Dermis blood vessel endothelial cell (primary cell): Measurements from ENCODE around the gene LRRC47. TPM values are rescaled to one million over a fixed set of nuclear protein-coding genes. Genes with fewer than 3 reads are reported as not detected.
"Not testable (repeated sequence)": the region's sequence is repeated elsewhere in the genome, so short reads cannot be mapped to it uniquely, and the experiment has no call there.

Source experiments
- DNase-seq: peaks from one replicate; pipeline ENCODE4 v3.0.0; 2010
- total RNA-seq: library from RNA; depleted of rRNA; stranded (reverse); fragments of >200 nt; gene quantifications from 2 replicates; pipeline ENCODE4 v1.2.3, GENCODE V29; 2014

The LRRC47 gene
- total RNA-seq, 1 donor from 2014 or later: 50.9 TPM

DNA sequence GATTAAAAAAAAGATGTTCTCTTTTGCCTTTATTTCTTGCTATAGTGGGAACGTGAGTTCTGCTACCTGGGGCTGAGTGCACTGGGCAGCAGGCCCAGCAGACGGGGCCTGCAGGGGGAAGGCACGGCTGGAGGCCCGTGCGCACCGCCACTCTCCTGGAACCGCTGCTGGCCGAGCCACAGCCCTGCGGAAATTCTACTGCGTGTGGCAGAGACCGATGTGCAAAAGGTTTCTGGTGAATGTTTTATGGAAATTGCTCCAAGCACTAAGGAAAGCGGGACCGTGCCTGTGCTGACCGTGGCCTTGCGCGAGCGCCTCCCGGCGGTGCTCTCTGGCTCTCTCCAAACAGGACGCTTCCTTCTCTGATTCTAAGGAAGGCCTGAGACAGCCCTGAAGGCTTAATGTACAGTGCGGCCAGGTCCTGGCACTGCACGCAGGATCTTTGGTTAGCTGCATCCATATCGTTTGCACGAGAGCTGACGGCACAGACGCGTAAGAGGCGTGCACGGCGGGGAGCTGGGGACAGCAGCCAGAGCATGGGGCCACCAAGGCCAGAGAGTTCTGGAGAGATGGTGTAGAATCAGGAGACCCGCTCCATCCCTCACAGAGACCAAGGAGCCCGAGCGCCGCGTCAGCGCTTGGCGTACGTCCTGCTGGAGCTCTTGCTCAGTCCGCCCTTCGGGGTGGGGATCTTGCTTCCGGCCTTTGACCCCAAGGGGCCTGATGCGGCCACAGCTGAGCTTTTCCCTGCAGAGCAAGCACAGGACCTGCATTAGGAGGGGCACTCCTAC lies 18.7 kb upstream of the LRRC47 start:
- no peak for DNase-seq

- no peak for DNase-seq
Observed at GRCh38 chr1:3814065-3814464, 17.8 kb upstream of the LRRC47 start.

DNA sequence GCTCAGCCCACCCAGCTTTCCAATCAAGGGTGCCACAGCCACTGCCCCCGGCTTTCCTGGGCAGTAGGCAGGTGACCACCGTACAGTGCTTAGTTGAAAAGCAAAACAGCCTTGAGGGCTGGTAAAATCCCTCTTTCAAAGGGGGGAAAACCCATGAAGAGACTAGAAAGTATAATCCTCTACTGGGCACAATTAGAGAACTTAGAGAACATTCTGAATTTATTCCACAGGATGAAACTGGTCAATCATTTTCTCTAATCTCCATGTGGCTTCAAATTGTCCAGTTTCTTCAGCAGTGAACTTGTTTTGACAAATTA lies 15.3 kb upstream of the LRRC47 start:
- no peak for DNase-seq

DNA sequence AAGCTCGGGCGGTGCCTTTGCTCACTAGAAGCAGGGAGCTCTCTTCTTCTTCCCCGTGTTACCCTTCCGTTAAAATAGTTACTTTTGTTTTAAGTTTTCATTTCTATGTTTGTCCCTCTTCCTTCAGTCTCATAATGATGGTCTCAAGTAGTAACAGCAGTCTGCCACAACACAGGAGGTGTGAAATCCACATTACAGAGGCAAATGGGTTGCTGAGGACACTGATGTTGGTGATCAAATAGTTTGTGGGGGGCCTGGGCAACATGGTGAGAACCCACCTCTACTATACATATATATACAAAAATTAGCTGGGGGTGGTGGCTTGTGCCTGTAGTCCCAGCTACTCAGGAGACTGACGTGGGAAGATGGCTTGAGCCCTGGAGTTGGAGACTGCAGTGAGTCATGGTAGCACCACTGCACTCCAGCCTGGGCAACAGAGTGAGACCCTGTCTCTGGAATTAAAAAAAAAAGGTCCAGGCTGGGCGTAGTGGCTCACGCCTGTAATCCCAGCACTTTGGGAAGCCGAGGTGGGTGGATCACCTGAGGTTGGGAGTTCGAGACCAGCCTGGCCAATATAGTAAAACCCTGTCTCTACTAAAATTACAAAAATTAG lies 14.0 kb upstream of the LRRC47 start:
- not testable (repeated sequence) for DNase-seq

DNA sequence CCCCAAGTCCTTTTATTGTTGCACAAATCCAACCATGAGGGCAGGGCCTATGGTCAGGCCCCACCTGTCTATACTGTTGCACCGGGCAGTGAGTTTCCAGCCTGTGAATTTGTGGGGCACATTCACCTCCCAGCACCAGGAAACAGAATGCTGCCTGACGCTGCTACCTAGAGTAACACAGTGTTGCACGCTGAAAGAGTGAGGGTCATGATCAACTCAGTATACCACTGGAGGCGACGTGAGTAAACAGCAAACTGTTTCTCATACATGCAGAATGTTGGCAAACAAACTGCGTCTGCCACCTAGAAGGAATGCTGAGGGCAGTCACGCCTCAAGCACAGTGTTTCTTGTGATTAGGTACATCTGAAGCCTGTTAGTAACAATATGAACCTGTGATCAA lies 13.4 kb upstream of the LRRC47 start:
- no peak for DNase-seq

- DNase-seq: no peak
Observed at GRCh38 chr1:3807769-3808168, 11.5 kb upstream of the LRRC47 start.

DNA sequence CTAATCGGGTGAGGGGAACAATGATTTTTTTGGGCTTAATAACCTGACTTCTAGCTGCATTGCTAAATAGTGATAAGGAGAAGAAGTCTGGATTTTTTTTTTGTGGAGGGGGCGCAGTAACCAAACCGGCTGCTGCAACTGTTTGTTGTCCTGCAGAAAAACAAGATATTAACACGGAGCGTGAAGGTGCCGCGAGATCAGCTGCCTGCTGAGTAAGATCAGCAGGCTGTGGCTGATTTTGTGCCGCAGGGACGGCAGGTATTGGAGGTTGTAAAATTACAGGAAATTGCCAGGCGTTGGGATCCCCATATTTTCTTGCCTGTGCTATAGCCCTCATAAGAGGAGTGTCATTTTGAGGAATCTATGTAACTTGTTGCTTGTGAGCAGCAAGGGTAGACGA lies 8.7 kb upstream of the LRRC47 start:
- no peak for DNase-seq

GRCh38 chr1:3804627-3804944 lies 8.3 kb upstream of the LRRC47 start:
- not testable (repeated sequence) for DNase-seq

DNA sequence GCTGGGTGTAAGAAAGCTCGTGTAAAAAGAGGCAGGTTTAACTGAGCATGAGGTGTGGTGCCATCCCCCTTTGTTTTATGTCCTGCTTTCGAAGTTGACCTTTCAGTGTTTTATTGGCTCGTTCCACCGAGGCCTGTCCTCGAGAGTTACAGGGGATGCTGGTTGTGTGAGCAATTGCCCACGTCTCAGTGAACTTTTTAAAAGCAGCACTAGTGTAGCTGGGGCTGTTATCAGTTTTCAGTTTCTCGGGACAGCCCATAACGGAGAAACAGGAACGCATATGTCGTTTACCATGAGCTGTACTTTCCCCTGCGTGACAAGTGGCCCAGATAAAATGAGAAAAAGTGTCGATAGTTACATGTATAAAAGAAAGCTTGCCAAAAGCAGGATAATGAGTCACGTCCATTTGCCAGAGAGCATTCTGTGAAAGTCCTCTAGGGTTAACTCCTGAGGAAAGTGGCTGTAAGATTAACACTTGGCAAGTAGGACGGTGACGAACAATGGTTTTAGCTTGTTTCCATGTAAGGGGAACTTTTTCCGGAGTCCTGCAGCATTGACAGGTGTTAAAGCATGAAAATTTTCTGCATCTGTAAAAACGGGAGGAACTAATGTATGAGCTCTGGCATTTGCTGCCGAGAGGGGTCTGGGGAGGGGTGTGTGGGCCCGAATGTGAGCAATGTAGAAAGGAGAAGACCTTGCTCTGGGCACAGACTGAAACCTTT lies 7.8 kb upstream of the LRRC47 start:
- peak; percentile 49 for DNase-seq

DNA sequence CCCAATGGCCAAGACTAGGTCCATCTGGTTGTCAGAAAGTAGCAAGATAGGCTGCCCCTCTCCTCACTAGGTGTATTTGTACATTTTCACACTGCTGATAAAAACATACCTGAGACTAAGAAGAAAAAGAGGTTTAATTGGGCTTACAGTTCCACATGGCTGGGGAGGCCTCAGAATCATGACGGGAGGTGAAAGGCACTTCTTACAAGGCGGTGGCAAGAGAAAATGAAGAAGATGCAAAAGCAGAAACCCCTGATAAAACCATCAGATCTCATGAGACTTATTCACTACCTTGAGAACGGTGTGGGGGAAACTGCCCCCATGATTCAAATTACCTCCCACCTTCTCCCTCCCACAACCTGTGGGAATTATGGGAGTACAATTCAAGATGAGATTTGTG lies 4.5 kb upstream of the LRRC47 start:
- not testable (repeated sequence) for DNase-seq

DNA sequence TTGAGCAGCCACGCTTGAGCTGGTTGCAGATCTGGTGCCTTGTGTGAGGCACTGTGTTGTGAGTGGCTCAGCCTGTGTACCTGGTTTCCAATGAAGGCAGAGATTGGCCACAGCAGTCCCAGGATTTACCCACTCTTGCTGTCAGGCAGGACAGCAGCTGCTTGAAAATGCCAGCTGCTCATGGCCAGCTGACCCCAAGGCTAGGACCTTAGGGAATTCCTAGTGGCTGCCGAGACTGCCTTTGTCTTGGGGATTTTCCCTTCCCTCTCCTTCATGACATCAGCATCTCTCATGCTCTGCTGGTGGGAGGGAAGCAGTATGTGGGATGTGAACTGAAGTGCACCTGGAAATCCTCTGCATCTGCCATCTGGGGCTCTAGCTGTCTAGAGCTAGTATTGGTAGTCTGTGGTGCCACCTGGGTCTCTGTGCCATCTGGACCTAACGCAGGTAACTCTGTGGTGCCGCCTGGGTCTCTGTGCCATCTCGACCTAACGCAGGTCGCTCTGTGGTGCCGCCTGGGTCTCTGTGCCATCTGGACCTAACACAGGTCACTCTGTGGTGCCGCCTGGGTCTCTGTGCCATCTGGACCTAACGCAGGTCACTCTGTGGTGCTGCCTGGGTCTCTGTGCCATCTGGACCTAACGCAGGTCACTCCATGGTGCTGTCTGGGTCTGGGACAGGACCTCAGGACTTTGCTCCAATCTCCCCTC lies 3.8 kb upstream of the LRRC47 start:
- no peak for DNase-seq

DNA sequence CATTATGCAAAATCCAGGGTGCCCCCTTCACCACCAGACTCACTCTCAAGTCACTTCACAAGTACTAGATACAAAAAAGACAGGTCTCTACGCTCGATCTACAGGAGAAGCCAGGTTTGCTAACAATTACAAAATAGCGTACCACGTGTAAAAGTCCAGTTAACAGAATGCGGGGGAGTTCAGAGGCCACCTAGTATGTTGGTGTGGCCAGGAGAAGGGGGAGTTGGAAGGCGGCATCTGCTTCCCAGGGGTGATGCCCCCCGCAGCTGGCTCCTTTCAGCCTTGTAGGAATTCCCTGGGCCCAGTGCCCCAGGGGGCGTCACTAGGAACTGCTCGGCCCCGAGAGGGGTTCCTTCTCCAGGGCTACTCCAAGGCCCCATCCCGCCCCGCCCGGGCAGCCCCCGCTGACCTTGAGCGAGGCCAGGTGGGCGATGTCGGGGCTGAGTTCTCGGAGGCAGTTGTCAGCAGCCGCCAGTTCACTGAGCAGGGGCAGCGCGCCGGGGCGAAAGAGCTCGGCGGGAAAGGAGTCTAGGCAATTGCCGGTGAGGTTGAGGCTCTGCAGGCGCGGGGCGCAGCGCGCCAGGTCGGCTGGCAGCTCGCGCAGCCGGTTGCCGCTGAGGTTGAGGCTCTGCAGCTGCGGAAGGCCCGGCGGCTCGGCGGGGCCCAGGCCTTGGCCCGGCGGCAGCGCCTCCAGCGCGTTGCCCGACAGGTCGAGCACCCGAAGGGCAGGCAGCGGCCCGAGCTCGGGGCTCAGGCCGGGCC lies 664 bp downstream of the LRRC47 start:
- no peak for DNase-seq

DNA sequence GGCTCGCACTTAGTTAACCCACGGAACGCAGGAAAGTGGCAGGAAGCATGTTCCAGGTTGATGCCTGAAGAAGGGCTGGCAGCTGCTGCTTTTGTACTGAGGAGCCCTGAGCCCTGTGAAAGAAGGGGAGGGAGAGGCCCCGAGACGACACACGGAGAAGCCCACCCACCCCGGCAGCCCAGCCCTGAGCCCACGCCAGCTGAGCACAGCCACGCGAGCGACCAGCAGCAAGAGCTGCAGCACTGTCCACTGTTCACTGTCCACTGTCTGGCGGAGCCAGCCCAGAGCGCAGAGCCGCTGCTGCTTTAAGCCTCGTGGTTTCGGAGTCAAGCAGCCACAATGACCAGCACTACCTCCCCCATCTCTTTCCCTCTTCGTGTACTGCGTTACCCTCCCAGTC lies 5.3 kb downstream of the LRRC47 start:
- no peak for DNase-seq

GRCh38 chr1:3790500-3790923 lies 5.8 kb downstream of the LRRC47 start:
- no peak for DNase-seq

DNA sequence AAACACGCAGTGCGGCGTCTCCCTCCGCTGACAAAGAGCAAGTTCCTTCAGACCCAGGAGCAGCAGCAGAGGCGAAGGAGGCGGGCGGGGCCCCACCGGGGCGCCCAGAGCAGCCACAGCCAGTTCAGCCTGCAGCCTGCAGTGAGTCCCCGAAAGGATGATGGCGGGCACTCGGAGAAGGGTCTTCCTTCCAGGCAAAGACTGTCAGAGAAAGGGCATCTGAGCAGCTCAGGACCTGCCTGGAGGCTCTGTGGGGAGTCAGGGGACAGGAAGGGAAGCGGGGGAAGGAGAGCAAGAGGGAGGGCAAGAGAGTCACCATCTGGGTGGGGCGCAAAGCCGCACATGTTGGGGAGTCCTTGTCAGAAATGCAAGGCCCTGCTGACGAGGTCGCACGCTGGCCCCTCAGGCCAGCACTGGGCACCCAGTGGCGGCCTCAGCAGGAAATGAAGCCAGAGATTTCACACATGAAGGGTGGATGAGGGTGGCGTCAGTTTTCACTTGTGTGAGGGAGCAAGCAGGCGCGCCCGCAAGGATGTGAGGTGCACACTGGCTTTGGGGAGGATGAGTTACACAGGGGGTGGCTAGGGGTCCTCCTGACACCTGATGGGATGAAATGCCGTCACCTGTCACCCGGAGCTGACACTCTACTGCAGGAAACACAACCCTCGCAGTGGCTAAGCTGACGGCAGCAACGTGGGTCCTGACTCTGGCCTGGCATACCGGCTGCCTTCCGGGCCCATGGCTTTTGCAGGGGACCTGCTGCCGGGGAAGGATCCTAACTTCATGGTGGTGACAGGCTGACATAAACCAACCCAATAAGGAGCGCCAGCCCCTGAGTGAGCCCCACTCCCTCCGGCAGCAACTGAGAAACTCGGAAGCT lies 6.6 kb downstream of the LRRC47 start:
- DNase-seq: no peak

DNA sequence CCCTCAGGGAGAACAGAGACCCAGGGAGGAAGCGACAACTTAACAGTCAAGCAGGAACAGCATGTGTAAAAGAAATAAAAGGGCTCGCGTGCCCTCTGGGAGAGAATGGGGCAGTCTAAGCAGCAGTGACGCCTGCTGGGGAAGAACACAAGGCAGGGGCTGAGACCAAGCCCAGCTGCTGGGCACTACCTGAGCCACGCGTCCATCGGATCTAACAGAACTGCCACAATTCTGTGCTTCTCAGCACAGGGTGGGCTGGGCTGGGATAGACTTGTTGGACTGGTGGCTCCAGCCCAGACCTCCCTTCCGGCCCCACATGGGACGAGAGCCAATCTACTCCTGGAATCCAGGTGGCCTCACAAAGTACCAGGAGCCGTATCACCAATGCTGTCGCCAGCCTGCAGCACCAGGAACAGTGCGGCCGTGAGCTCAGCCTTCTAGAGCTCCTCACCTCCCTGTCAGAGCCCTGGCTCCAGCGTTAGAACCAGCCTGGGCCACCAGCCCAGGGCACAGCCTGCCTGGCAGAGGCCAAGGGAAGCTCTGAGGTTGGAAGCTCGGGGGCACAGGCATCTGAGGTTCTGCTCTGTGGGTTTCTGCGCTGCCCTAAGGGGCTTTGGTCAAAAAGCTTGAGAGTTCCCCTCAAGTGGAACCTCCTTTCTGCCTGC lies 7.4 kb downstream of the LRRC47 start:
- DNase-seq: no peak

- DNase-seq: no peak
Observed at GRCh38 chr1:3787745-3788605, 8.3 kb downstream of the LRRC47 start.

DNA sequence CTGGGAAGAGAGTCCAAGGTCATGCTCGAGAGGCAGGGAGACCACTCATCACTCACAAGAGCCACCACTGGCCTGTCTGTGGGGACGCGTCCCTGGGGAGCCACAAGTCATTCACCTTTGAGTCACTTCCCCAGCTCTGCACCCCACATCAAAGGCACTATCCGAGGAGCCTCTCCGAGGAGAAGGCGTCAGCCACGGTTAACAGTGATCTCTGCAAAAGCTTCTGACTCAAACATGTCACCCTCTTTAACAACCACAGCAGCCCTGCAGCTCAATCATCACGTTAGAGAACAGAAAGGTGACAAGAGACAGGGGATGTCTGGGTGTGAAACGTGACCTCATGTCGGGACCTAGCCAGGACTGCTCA lies 9.0 kb downstream of the LRRC47 start:
- DNase-seq: no peak

DNA sequence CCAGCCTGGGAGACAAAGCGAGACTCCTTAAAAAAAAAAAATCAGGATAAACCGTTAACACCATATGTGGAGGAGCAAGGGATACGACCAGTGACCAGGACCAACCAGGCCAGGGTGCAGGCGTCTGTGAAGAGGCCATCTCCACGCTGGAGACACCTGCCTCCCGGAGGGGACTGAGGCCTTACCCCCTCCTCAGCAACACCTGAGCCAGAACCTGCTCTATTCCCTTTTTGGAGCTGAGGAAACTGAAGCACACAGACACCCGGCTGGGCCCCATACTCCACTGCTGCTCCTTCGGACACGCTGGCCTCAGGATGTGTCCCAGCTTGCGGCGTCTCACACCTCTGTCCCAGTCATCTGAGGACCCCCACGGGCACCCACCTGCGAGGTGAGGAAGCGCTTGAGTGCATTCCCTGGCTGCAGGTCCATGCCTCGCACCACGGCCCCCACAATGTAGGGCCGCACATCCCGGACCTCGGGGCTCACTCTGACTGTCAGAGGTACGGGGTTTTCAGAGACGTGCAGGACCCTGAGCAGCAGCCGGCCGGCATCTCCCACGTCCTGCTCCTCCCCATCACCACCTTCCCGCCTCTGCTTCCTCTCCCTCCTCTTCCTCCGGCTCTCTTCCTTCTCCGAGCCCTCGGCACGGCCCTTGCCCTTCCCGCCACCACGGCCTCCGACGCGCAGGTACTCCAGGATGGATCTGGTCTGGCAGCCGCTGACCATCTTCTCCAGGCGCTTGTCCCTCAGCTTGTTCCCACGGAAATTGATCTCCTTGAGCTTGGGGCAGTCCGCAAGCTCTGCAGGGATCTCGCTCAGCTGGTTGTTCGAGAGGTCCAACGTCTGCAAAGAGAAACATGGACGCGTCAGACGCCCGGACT lies 9.6 kb downstream of the LRRC47 start:
- DNase-seq: no peak
